CD14-positive monocyte (primary cell): Measurements from ENCODE around the gene RPRML. TPM values are rescaled to one million over a fixed set of nuclear protein-coding genes. Genes with fewer than 3 reads are reported as not detected.
A peak's percentile ranks its signal among the peaks of the same experiment; 100 is the strongest.

Source experiments
- DNase-seq, 3 donors: peaks; one replicate each; pipeline ENCODE4 v3.0.0-alpha.2; 2011 to 2022
- H2AFZ ChIP-seq: 2 replicates; pipeline ENCODE4 v1.6.0; 2012; ENCODE audit warnings: mild to moderate bottlenecking, low read depth, low read length, inconsistent platforms; ENCODE audit not compliant: insufficient read depth, poor library complexity, severe bottlenecking
- H3K27ac ChIP-seq, 2 donors: 1 replicate in 1 of 2; 2 replicates in 1 of 2; pipeline ENCODE4 v1.5.1; 2012 to 2013; ENCODE audit warnings: low read length in 2 of 2, control low read depth in 1 of 2, inconsistent platforms in 1 of 2, low read depth in 1 of 2, mild to moderate bottlenecking in 1 of 2
- H3K27me3 ChIP-seq, 2 donors: one replicate each; pipeline versions ENCODE4 v1.6.0 to v1.6.1; 2011 to 2013; ENCODE audit warnings: low read length in 2 of 2; ENCODE audit not compliant: control insufficient read depth in 2 of 2, insufficient read depth in 2 of 2
- H3K36me3 ChIP-seq, 2 donors: replicated peaks in 1 of 2; 1 replicate in 1 of 2; 2 replicates in 1 of 2; pipeline versions ENCODE4 v1.5.1 to v1.6.1; 2012 to 2013; ENCODE audit warnings: low read length in 2 of 2, control low read depth in 1 of 2, inconsistent platforms in 1 of 2, mild to moderate bottlenecking in 1 of 2; ENCODE audit not compliant: insufficient read depth in 2 of 2, control insufficient read depth in 1 of 2
- H3K4me1 ChIP-seq, 2 donors: 1 replicate in 1 of 2; 2 replicates in 1 of 2; pipeline versions ENCODE4 v1.5.1 to v1.6.1; 2012 to 2013; ENCODE audit warnings: low read length in 2 of 2, control low read depth in 1 of 2, inconsistent platforms in 1 of 2, mild to moderate bottlenecking in 1 of 2, moderate library complexity in 1 of 2; ENCODE audit not compliant: insufficient read depth in 2 of 2, control insufficient read depth in 1 of 2
- H3K4me2 ChIP-seq: replicated peaks from 2 replicates; pipeline ENCODE3; 2012; ENCODE audit warnings: low read length, moderate library complexity, mild to moderate bottlenecking; ENCODE audit not compliant: poor library complexity, severe bottlenecking; ENCODE audit errors: extremely low read depth
- H3K4me3 ChIP-seq, 3 experiments: fragments of 200-600 bp in 1 of 3; sonication (generic) in 1 of 3; replicated peaks in 1 of 3; 1 replicate in 2 of 3; 2 replicates in 1 of 3; pipeline ENCODE4 v1.5.1; 2011 to 2013; ENCODE audit warnings: low read length in 3 of 3, mild to moderate bottlenecking in 3 of 3, control low read depth in 2 of 3, low read depth in 2 of 3, inconsistent platforms in 1 of 3, moderate library complexity in 1 of 3
- H3K79me2 ChIP-seq: 2 replicates; pipeline ENCODE4 v1.6.0; 2012; ENCODE audit warnings: mild to moderate bottlenecking, control low read depth, inconsistent platforms, low read length, moderate library complexity; ENCODE audit not compliant: insufficient read depth
- H3K9ac ChIP-seq: 2 replicates; pipeline ENCODE4 v1.6.0; 2017; ENCODE audit warnings: low read length, mild to moderate bottlenecking; ENCODE audit not compliant: insufficient read depth, poor library complexity, severe bottlenecking
- H3K9me3 ChIP-seq, 2 donors: replicated peaks in 1 of 2; 1 replicate in 1 of 2; 2 replicates in 1 of 2; pipeline versions ENCODE4 v1.5.1 to v1.6.1; 2012 to 2013; ENCODE audit warnings: low read length in 2 of 2, control low read depth in 1 of 2; ENCODE audit not compliant: control insufficient read depth in 1 of 2, insufficient read depth in 1 of 2
- H4K20me1 ChIP-seq: 2 replicates; pipeline ENCODE4 v1.6.0; 2012; ENCODE audit warnings: mild to moderate bottlenecking, low read length, control low read depth, moderate library complexity; ENCODE audit not compliant: insufficient read depth
- H3K27ac Mint-ChIP-seq, 7 donors: one replicate each; pipeline ENCODE4 v1.8.0; 2020; ENCODE audit warnings: mild to moderate bottlenecking in 7 of 7, mixed read lengths in 7 of 7, moderate library complexity in 6 of 7, inconsistent platforms in 2 of 7
- H3K27me3 Mint-ChIP-seq, 3 donors: one replicate each; pipeline ENCODE4 v1.8.0; 2021 to 2022; ENCODE audit warnings: low read depth in 3 of 3, mild to moderate bottlenecking in 3 of 3, mixed read lengths in 3 of 3, moderate library complexity in 3 of 3, inconsistent platforms in 1 of 3
- H3K36me3 Mint-ChIP-seq, 2 donors: one replicate each; pipeline ENCODE4 v1.8.0; 2020; ENCODE audit warnings: mixed read lengths in 2 of 2, inconsistent platforms in 1 of 2, mild to moderate bottlenecking in 1 of 2
- H3K4me1 Mint-ChIP-seq: one replicate; pipeline ENCODE4 v1.8.0; 2020; ENCODE audit warnings: mild to moderate bottlenecking, mixed read lengths
- H3K4me3 Mint-ChIP-seq, 2 donors: one replicate each; pipeline ENCODE4 v1.8.0; 2020; ENCODE audit warnings: mild to moderate bottlenecking in 2 of 2, mixed read lengths in 2 of 2, moderate library complexity in 1 of 2
- H3K9me3 Mint-ChIP-seq, 7 donors: one replicate each; pipeline ENCODE4 v1.8.0; 2020 to 2022; ENCODE audit warnings: mixed read lengths in 7 of 7, mild to moderate bottlenecking in 6 of 7, moderate library complexity in 6 of 7, inconsistent platforms in 2 of 7
- CTCF ChIP-seq: fragments of 200-600 bp; IDR thresholded peaks from one replicate; pipeline ENCODE4 v1.8.0; 2022; ENCODE audit warnings: antibody characterized with exemption, mild to moderate bottlenecking
- WGBS: methylation state at CpG from one replicate; pipeline ENCODE4 v1.1.5; 2013; ENCODE audit warnings: missing lambda C conversion rate; ENCODE audit not compliant: insufficient coverage; 5-methylcytosine and 5-hydroxymethylcytosine counted together
- intact Hi-C, 2 donors: fragments of 100-400 bp; cut with micrococcal nuclease; formaldehyde crosslinking; loops; one replicate each; pipeline versions ENCODE4 v1.15.0 to v1.15.1; 2023
- polyA plus RNA-seq, 3 donors: library from polyadenylated mRNA; depleted of rRNA in 1 of 3; unstranded in 2 of 3; stranded (reverse) in 1 of 3; fragments of 300-500 nt in 2 of 3; fragments of >200 nt in 1 of 3; fragmentation: Illumina TruSeq in 2 of 3; gene quantifications; 1 replicate in 2 of 3; 2 replicates in 1 of 3; pipeline ENCODE4 v1.2.3, GENCODE V29; 2012 to 2021

RPRML gene
- polyA plus RNA-seq, 3 donors, result not detected

GRCh38 chr17:46943501-46944393 lies 35.3 kb downstream of the RPRML start:
- Histone ChIP-seq H3K4me3 (no peak overlapping the region), H3K4me1 (peaks cover 4 to 11% of the 10 kb centered on the region in 2 donors), H3K27me3 (peaks cover 0 to 4% of the 10 kb centered on the region in 2 donors), H3K36me3 (peaks cover 19 to 34% of the 10 kb centered on the region in 2 donors), H3K4me2 (no peak overlapping the region), H4K20me1 (peaks cover 22% of the 10 kb centered on the region), H3K9me3 (no peaks in the 10 kb centered on the region), H3K9ac (no peak overlapping the region), H3K27ac (no peak overlapping the region), H2AFZ (no peak overlapping the region), H3K79me2 (no peaks in the 10 kb centered on the region)
- peaks cover 29 to 35% of the 10 kb centered on the region in 2 donors for H3K36me3 Mint-ChIP-seq
- DNase-seq, result no peak
- peaks cover 6 to 17% (median 14%) of the 10 kb centered on the region in 3 donors for H3K27me3 Mint-ChIP-seq
- H3K9me3 Mint-ChIP-seq, result peaks cover 0 to 2% (median 0%) of the 10 kb centered on the region in 7 donors
- peak overlapping the region in 1 of 2 donors; percentile 46 for H3K4me3 Mint-ChIP-seq
- peak overlapping the region in 1 of 7 donors; percentile 33 for H3K27ac Mint-ChIP-seq
- no peak for TF ChIP-seq CTCF
- peaks cover 19% of the 10 kb centered on the region for H3K4me1 Mint-ChIP-seq
- WGBS, result 9% methylated on average over 20 of the region's 21 CpGs
- intact Hi-C loops, result loop anchor here in 1 of 2 donors (5.0 kb wide), 1 partner anchor 101 kb away; no protein-coding TSS in a partner anchor

- Histone ChIP-seq H3K79me2 (no peaks in the 10 kb centered on the region), H3K4me2 (no peak overlapping the region), H3K9ac (no peak overlapping the region), H3K4me1 (peaks cover 4 to 11% of the 10 kb centered on the region in 2 donors), H3K36me3 (peaks cover 25 to 40% of the 10 kb centered on the region in 2 donors), H2AFZ (no peak overlapping the region), H3K4me3 (no peak overlapping the region), H3K27me3 (peaks cover 0 to 4% of the 10 kb centered on the region in 2 donors), H4K20me1 (peaks cover 22% of the 10 kb centered on the region), H3K27ac (no peak overlapping the region), H3K9me3 (no peaks in the 10 kb centered on the region)
- Mint-ChIP-seq H3K27ac (no peak overlapping the region), H3K27me3 (peaks cover 6 to 17% (median 14%) of the 10 kb centered on the region in 3 donors), H3K36me3 (peaks cover 35 to 40% of the 10 kb centered on the region in 2 donors), H3K9me3 (peaks cover 0 to 2% (median 0%) of the 10 kb centered on the region in 7 donors), H3K4me3 (no peak overlapping the region), H3K4me1 (peaks cover 19% of the 10 kb centered on the region)
- WGBS, result 0% methylated on average over 2 of the region's 2 CpGs
- TF ChIP-seq CTCF, result no peak
- DNase-seq, result no peak
- intact Hi-C loops, result loop anchor here in 1 of 2 donors (5.0 kb wide), 1 partner anchor 101 kb away; no protein-coding TSS in a partner anchor
These were observed 35.9 kb downstream of the RPRML start for GRCh38 chr17:46943218-46943500.
